HG03064 (cell line): Measurements from ENCODE around the gene ZNF773.

Source experiments
- ATAC-seq: cut with Tn5 transposase; IDR thresholded peaks from one replicate; pipeline ENCODE4 v1.9.1; 2021; ENCODE audit warnings: low read depth; ENCODE audit not compliant: unreplicated experiment

Gene ZNF773

DNA sequence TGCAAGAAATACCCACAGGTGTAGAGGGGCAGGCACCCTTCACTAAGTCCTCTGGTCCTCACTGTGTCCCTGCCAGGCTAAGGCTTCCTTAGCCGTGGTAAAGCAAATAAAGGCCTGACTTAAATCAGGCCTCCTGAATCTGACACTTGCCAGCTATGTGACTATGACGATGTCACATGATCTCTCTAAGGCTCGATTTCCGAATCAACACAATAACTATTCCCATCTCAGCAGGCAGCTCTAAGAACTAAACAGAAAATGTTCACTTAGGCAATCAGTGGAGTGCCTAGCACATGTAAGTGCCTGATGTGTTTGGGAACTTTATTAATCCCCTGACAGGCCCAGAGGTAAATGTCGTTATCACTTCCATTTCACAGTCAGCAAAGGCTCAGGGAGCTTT, 57.9 kb downstream of the ZNF773 start:
- ATAC-seq = no peak
